Stimulated activated effector memory CD8-positive, alpha-beta T cell treated with anti-CD3 and anti-CD28 coated beads, Interleukin-12 subunit alpha, Interleukin-12 subunit beta, amount 100 ng/mL, for 72 hours (primary cell): ENCODE measurements around the gene EEF2K.
"Not testable (repeated sequence)": the region's sequence is repeated elsewhere in the genome, so short reads cannot be mapped to it uniquely, and the experiment has no call there.

Experiments
- ATAC-seq: fragments of 150-1000 bp; cut with Tn5 transposase; 2 replicates; pipeline ENCODE4 v1.10.0; 2021
- DNase-seq, 2 donors: peaks; one replicate each; pipeline ENCODE4 v3.0.0; 2021 to 2022; ENCODE audit warnings: low spot score in 2 of 2
- H3K27ac Mint-ChIP-seq: one replicate; pipeline ENCODE4 v1.8.0; 2022; ENCODE audit warnings: mild to moderate bottlenecking, mixed read lengths
- H3K36me3 Mint-ChIP-seq: one replicate; pipeline ENCODE4 v1.8.0; 2022; ENCODE audit warnings: mild to moderate bottlenecking, mixed read lengths
- H3K4me1 Mint-ChIP-seq: one replicate; pipeline ENCODE4 v1.8.0; 2022; ENCODE audit warnings: mixed read lengths
- H3K4me3 Mint-ChIP-seq: one replicate; pipeline ENCODE4 v1.8.0; 2022; ENCODE audit warnings: mild to moderate bottlenecking, mixed read lengths
- H3K9me3 Mint-ChIP-seq: one replicate; pipeline ENCODE4 v1.8.0; 2022; ENCODE audit warnings: mixed read lengths

The EEF2K gene

DNA sequence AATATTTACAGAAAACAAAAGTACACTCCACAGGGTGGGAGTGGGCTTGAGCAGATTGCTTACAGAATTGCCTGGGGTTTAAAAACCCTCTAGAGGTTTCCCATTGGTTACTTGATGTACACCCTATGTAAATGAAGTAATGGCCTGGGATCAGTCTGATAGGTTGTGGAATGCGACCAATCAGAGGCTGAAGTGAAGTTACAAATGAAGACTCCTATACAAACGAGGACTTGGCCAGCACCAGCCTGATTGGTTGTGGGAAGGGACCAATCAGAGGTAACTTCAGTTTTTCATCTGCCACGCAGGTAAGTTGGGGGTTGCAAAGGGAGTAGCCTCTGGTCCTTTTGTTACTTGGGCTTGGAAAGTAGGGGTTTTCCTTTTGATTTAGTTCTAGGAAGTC, 8.8 kb downstream of the EEF2K start:
- Mint-ChIP-seq H3K36me3 (peaks cover 26% of the 10 kb centered on the region), H3K4me3 (no peak overlapping the region), H3K9me3 (no peaks in the 10 kb centered on the region), H3K27ac (no peak overlapping the region), H3K4me1 (peaks cover 20% of the 10 kb centered on the region)
- DNase-seq (no peak), ATAC-seq (no peak)

DNA sequence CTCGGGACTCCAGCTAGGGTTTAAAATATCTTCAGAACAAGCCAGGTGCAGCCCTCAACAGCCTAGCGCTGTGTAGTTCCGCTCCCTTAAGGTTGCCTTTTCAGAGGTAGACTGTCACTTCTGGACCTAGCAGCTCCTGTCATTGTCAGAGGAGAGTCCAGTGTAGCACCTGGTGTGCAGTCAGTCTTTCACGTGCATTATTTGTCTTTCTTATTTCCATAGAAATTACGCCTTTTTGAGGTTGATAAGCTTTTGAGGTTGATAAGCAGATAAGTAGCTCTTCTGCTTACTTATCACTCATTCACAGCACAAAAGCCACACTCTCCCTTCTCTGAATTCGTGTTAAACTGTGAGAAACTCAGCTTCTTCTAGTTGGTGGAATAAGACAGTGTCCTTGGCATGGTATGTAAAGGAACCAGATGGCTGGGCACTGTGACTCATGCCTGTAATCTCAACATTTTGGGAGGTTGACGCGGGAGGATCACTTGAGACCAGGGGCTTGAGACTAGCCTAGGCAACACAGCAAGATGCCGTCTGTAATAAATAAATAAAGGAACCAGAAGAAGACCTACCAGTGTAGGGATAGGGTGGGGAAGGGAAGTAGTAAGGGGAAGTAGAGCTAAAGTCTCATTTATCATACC, 10.2 kb downstream of the EEF2K start:
- H3K9me3 Mint-ChIP-seq, result no peaks in the 10 kb centered on the region
- no peak overlapping the region for H3K4me3 Mint-ChIP-seq
- peaks cover 26% of the 10 kb centered on the region for H3K36me3 Mint-ChIP-seq
- peak overlapping the region; percentile 30 for H3K27ac Mint-ChIP-seq
- DNase-seq (no peak), ATAC-seq (peak; percentile 11)
- H3K4me1 Mint-ChIP-seq, result peaks cover 12% of the 10 kb centered on the region

DNA sequence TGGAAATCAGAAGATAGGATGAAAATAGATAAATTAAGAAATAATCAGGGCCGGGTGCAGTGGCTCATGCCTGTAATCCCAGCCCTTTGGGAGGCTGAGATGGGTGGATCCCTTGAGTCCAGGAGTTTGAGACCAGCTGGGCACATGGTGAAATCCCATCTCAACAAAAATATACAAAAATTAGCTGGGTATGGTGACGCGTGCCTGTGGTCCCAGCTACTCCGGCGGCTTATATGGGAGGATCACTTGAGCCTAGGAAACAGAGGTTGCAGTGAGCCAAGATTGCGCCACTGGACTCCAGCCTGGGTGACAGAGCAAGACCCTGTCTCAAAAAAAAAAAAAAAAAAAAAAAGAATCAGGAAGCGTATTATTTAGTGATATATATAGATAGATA, 10.8 kb downstream of the EEF2K start:
- not testable (repeated sequence) for DNase-seq
- peak overlapping the region; percentile 30 for H3K27ac Mint-ChIP-seq

DNA sequence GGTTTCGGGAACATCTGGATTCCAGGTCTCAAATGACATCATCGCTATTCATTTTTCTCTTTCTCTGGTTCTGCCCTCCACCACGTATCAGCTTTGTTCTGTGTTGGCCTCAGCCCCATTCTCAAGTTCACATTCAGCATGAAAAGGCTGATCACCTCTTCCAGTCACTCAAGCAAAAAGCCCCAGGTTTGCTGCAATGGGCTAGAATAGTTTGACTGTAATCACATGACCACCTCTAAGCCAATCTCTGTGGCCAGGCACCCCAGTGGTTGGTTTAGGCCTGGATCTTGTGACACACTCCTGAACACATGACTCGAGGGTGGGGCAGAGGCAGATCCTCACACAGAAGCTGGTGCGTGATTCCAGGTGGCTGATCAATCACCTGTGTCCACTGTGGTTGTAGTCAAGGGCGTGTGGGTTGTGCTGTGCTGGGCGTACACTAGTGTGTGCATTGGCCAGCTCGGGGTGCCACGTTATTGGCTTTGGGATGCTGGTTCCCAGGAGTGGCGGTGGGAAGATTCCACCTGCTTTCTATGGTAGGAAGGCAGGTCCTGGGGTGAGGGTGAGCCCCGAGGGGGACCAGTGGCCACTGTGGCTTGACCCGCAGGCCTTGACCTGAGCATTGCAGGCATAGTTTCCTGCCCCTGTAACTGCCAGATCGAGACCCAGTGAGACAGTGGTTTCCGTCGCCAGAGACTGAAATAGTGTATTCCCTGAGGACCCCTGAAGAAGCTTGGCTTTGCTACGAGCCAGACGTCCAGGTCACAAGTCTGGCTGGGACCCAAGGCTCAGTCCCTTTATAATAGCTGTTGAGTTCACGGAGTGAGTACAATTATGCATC, 12.0 kb downstream of the EEF2K start:
- Mint-ChIP-seq H3K27ac (no peak overlapping the region), H3K4me1 (peaks cover 12% of the 10 kb centered on the region), H3K36me3 (peaks cover 15% of the 10 kb centered on the region), H3K4me3 (no peak overlapping the region), H3K9me3 (no peaks in the 10 kb centered on the region)
- ATAC-seq (peak; percentile 86), DNase-seq (no peak)

More for the DNA sequence above, 10.8 kb downstream of the EEF2K start:
- not testable (repeated sequence) for H3K9me3 Mint-ChIP-seq, H3K4me3 Mint-ChIP-seq, ATAC-seq
- Mint-ChIP-seq H3K36me3 (peaks cover 26% of the 10 kb centered on the region), H3K4me1 (peaks cover 12% of the 10 kb centered on the region)

DNA sequence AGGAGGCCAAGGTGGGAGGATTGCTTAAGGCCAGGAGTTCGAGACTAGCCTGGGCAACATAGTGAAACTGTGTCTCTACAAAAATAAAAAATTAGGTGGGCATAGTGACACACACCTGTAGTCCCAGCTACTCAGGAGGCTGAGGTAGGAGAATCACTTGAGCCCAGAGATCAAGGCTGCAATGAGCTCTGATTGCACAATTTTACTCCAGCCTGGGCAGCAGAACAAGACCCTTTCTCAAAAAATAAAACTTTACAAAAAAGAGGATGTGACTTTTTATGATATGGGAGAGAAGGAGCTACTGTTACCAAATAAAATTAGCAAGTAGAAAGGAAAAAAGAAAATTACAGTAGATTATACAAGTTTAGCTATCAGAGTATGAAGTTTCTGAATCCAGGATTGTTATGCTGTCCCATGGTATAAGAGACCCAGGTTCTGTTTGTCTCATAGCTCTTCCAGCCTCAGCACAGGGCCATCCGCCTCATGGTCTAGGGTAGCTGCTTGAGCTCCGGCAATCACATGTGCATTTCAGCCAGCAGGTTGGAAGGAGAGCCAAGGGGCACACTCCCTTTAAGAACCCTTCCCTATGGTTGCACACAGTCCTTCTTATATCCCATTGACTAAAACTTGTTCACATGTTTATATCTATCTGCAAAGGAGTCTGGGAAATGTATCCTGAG, 13.5 kb downstream of the EEF2K start:
- H3K9me3 Mint-ChIP-seq, result no peaks in the 10 kb centered on the region
- peaks cover 24% of the 10 kb centered on the region for H3K4me1 Mint-ChIP-seq
- no peak for ATAC-seq
- no peak overlapping the region for H3K4me3 Mint-ChIP-seq
- no peak for DNase-seq
- H3K27ac Mint-ChIP-seq, result peak overlapping the region; percentile 18
- H3K36me3 Mint-ChIP-seq, result peaks cover 2% of the 10 kb centered on the region

DNA sequence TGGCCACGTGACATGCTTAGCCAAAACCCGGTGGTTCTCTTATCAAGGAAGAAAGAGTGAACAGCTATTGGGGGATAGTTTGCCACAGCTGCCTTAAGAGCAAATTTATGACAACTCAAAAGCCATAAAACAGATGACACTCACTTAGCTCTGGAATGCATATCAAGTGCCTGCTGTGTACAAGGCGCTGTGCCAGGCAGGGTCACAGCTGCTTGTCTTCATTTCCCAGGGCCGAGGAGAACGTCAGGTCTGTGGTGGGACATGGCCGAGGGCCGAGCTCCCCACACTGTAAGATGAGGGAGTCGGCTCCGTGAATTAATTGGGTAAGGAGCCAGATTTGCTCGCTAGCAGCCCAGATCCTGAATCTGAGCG, 14.0 kb downstream of the EEF2K start:
- peaks cover 29% of the 10 kb centered on the region for H3K4me1 Mint-ChIP-seq
- no peaks in the 10 kb centered on the region for H3K36me3 Mint-ChIP-seq
- no peak for DNase-seq
- no peak for ATAC-seq
- H3K27ac Mint-ChIP-seq, result peak overlapping the region; percentile 18
- no peak overlapping the region for H3K4me3 Mint-ChIP-seq
- no peaks in the 10 kb centered on the region for H3K9me3 Mint-ChIP-seq

DNA sequence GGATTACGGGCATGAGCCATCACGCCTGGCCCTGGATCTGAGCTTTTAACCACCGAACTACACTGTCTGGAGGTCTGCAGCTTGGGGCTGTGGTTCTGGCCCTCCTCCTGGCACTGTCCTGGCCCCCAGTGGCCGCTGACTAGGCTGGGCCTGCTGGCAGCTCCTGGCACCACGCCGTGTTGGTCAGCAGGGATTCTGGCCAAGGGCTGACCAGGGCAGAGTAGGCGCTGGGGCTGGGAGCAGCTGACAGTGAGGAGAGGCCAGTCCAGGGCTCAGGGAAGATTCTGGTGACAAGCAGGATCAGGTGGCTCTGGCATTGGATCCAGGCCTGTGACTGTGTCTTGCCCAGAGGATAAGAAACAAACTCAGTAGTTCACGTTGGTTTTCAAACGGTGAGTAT, 14.6 kb downstream of the EEF2K start:
- Mint-ChIP-seq H3K27ac (peak overlapping the region; percentile 18), H3K4me3 (no peak overlapping the region), H3K36me3 (peaks cover 1% of the 10 kb centered on the region), H3K4me1 (peaks cover 29% of the 10 kb centered on the region), H3K9me3 (no peaks in the 10 kb centered on the region)
- DNase-seq, result no peak
- ATAC-seq, result no peak

DNA sequence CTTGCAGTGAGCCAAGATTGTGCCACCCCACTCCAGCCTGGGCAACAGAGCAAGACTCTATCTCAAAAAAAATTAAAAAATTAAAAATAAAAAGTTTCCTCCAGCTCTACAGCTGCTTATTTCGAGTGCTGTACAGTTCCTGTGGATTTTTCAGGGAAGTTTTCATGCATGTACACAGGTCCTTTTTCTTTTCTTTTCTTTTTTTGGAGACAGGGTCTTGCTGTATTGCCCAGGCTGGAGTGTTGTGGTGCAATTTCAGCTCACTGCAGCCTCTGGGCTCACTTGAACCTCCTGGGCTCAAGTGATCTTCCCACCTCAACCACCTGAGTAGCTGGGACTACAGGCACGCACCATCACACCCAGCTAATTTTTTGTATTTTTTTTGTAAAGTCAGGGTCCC, 15.9 kb downstream of the EEF2K start:
- Mint-ChIP-seq H3K27ac (no peak overlapping the region), H3K4me1 (peaks cover 23% of the 10 kb centered on the region), H3K36me3 (peaks cover 14% of the 10 kb centered on the region), H3K4me3 (no peak overlapping the region), H3K9me3 (no peaks in the 10 kb centered on the region)
- ATAC-seq (no peak), DNase-seq (no peak)

DNA sequence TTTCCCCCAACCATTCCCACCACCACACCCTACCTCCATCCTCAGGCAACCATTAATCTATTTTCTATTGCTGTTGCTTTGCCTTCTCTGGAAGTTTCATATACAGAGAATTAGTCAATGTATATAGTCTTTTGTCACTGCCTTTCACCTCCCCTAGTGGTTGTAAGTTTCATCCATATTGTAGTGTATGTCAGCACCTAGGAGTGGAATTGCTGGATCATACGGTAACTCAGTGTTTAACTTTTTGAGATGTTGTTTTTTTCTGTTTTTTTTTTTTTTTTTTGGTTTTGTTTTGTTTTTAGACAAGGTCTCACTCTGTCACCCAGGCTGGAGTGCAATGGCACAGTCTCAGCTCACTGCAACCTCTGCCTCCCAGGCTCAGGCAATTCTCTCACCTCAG, 16.9 kb downstream of the EEF2K start:
- H3K27ac Mint-ChIP-seq, result peak overlapping the region; percentile 58
- H3K4me1 Mint-ChIP-seq, result peaks cover 23% of the 10 kb centered on the region

DNA sequence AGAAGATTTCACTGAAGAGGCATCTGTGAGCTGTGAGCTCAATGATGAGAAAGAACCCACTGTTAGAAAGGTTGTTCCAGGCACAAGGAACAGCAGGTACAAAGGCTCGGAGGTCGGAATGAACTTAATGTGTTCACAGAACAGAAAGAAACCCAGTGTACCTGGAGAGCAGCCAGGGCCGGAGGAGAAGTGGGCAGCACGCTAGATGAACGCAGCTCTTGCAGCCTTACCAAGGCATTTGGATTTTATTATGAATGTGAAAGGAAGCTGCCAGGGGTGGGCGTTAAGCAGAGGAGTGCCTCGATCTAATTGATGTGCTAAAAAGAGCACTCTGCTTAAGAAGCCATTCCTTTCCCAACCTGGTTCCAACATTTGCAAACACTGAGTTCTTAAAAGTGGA, 19.0 kb downstream of the EEF2K start:
- Mint-ChIP-seq H3K4me1 (peaks cover 23% of the 10 kb centered on the region), H3K4me3 (no peak overlapping the region)

More for the DNA sequence above, 16.9 kb downstream of the EEF2K start:
- H3K4me3 Mint-ChIP-seq, result no peak overlapping the region
- no peak for DNase-seq
- H3K36me3 Mint-ChIP-seq, result peaks cover 22% of the 10 kb centered on the region
- no peak for ATAC-seq
- H3K9me3 Mint-ChIP-seq, result no peaks in the 10 kb centered on the region

DNA sequence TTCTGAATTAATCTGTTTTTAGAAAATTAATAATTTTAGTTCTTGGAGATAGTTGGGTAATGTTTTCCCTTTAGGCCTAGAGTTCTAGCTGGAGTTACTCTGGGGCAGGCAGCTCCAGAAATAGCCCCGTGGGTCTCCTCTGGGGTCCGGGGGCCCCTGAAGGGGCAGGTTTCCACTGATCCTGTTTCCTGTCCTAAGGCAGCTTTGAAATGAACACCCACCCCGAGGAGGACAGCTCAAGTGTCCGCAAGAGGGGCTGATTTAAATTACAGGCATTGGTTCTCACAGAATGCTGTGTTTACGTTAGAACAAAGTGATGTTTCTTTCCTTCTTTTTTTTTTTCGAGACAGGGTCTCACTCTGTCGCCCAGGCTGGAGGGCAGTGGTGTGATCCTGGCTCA, 23.8 kb downstream of the EEF2K start:
- Mint-ChIP-seq H3K9me3 (no peaks in the 10 kb centered on the region), H3K36me3 (peaks cover 64% of the 10 kb centered on the region), H3K4me1 (peaks cover 10% of the 10 kb centered on the region), H3K4me3 (no peak overlapping the region), H3K27ac (no peak overlapping the region)
- ATAC-seq, result no peak
- DNase-seq, result no peak

More for the DNA sequence above, 19.0 kb downstream of the EEF2K start:
- DNase-seq (no peak), ATAC-seq (no peak)
- peak overlapping the region; percentile 58 for H3K27ac Mint-ChIP-seq
- peaks cover 37% of the 10 kb centered on the region for H3K36me3 Mint-ChIP-seq
- no peaks in the 10 kb centered on the region for H3K9me3 Mint-ChIP-seq

DNA sequence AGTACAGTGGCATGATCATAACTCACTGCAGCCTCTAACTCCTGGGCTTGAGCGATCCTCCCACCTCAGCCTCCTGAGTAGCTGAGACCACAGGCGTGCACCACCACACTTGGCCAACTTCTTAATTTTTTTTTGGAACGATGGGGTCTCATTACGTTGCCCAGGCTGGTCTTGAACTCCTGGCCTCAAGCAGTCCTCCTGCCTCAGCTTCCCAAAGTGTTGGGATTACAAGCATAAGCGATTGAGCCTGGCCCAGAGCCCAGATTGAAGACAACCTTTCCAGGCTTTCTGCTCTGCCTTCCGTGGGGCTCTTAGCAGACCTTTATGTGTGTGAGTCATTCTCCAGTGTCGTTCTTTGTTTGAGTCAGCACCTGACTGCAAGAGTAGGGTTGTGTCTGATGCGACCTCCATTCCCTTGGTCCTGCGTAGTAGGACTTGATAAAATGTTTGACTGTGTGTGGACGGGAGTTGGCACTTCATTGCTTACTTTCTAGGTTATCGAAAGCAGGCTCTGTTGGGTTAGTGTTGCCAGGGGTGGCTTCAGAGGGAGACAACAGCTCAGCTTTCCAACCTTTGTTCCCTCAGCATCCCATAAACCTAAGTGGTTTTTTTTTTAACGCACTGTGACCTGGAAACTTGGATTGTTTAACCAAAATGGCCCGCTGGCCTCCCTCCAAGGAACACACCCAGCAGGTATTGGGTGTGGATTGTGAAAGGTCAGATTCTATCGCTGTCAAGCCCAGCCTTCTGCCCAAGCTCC, 26.4 kb downstream of the EEF2K start:
- Mint-ChIP-seq H3K27ac (peak overlapping the region; percentile 20), H3K4me3 (no peak overlapping the region), H3K36me3 (peaks cover 65% of the 10 kb centered on the region), H3K4me1 (peaks cover 8% of the 10 kb centered on the region), H3K9me3 (no peaks in the 10 kb centered on the region)
- ATAC-seq (peak; percentile 100), DNase-seq (peak in 1 of 2 donors; percentile 60)

DNA sequence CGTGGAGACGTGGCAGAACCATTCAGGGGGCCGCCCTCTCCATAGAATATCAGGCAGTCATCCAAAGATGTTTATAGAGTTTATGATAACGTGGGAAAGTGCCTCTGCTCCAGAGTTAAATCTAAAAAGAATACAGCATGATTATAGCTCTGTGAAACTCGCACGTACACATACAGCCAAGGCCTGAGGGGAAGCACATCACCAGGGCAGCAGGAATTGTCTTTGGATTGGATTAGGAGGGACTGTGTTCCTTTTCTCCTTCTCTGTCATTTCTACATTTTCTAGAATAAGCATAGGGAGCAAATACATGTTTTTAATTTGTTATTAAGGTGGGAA, 26.9 kb downstream of the EEF2K start:
- DNase-seq (no peak), ATAC-seq (no peak)
- Mint-ChIP-seq H3K27ac (no peak overlapping the region), H3K9me3 (no peaks in the 10 kb centered on the region), H3K4me1 (peaks cover 8% of the 10 kb centered on the region), H3K4me3 (no peak overlapping the region), H3K36me3 (peaks cover 65% of the 10 kb centered on the region)

DNA sequence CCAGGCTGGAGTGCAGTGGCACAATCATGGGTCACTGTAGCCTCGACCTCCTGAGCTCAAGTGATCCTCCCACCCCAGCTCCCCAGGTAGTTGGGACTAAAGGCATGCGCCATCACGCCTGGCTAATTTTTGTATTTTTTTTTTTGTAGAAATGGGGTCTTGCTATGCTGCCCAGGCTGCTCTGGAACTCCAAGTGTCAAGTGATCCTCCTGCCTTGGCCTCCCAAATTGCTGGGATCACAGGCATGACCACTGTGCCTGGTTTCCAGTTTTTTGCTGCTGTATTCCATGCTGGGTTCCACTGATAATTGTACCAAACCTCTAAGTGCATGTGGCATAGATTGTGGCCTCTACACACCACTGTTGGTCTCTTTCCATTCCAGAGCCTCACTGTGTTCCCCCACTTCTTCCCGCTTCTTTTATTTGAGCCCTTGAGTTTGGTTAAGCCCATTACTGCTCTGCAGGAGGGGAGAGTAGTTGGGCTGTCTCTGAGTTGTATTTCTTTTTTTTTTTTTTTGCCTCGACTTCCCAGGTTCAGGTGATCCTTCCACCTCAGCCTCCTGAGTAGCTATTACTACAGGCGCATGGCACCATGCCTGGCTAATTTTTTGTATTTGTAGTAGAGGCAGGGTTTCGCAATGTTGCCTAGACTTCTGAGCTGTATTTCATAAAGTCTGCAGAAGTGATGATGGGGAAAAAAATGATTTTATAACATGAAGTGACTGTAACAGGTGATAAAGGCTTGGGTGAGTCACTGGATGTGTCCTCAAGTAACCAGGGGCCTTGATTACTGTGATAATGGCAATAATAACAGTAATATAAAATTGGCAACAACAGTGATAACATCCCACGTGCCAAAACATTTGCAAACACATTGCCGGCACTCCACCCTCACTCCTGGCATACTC, 30.0 kb downstream of the EEF2K start:
- peaks cover 61% of the 10 kb centered on the region for H3K36me3 Mint-ChIP-seq
- H3K4me3 Mint-ChIP-seq, result no peak overlapping the region
- H3K9me3 Mint-ChIP-seq, result no peaks in the 10 kb centered on the region
- no peak overlapping the region for H3K27ac Mint-ChIP-seq
- peaks cover 18% of the 10 kb centered on the region for H3K4me1 Mint-ChIP-seq
- DNase-seq (no peak), ATAC-seq (no peak)
